LNCAP (cell line): ENCODE measurements around the gene PEAK1.

ENCODE experiments used
- TF ChIP-seq, protein P1 (sequence below): fragments of 450-650 bp; IDR thresholded peaks from 2 replicates; pipeline ENCODE4 v1.5.1; 2017; ENCODE audit warnings: mild to moderate bottlenecking

PEAK1 gene

DNA sequence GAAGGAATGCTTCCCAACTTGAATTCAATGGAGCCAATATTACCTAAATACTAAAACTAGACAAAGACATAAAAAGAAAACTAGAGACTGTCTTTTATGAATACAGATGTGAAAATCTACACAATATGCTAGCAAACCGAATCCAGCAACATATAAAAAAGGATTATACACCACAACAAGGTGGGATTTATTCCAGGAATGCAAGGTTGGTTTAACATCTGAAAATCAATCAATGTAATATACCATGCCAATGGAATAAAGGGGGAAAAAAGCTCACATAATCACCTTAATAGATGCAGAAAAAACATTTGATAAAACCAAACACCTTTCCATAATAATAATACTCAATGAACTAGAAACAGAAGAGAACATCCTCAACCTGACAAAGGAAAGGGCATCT, 279.7 kb downstream of the PEAK1 start:
- TF ChIP-seq, protein P1, sequence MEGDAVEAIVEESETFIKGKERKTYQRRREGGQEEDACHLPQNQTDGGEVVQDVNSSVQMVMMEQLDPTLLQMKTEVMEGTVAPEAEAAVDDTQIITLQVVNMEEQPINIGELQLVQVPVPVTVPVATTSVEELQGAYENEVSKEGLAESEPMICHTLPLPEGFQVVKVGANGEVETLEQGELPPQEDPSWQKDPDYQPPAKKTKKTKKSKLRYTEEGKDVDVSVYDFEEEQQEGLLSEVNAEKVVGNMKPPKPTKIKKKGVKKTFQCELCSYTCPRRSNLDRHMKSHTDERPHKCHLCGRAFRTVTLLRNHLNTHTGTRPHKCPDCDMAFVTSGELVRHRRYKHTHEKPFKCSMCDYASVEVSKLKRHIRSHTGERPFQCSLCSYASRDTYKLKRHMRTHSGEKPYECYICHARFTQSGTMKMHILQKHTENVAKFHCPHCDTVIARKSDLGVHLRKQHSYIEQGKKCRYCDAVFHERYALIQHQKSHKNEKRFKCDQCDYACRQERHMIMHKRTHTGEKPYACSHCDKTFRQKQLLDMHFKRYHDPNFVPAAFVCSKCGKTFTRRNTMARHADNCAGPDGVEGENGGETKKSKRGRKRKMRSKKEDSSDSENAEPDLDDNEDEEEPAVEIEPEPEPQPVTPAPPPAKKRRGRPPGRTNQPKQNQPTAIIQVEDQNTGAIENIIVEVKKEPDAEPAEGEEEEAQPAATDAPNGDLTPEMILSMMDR, result no peak

DNA sequence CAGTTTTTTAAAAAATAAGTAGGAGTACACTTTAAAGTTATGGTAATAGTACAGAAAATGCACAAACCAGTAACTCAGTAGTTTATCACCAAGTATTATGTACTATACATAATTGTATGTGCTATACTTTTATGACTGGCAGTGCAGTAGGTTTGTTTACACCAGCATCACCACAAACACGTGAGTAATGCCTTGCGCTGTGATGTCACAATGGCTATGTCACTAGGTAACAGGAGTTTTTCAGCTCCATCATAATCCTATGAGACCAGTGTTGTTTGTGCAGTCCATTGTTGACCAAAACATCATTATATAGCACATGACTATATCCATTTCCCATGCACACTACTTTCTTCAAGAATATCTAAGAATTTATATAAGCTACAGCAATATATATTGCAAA, 280.6 kb downstream of the PEAK1 start:
- TF ChIP-seq, protein P1, result no peak

DNA sequence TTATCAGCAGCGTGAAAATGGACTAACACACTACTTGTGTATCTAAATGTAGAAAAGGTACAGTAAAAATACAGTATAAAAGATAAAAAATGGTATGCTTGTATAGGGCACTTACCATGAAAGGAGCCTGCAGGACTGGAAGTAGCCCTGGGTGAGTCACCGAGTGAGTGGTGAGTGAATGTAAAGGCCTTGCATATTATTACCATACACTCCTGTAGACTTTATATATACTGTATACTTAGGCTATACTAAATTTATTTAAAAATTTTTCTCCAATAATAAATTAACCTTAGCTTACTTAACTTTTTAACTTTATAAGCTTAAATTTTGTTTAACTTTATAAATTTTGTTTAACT, 281.8 kb downstream of the PEAK1 start:
- TF ChIP-seq, protein P1, result no peak

DNA sequence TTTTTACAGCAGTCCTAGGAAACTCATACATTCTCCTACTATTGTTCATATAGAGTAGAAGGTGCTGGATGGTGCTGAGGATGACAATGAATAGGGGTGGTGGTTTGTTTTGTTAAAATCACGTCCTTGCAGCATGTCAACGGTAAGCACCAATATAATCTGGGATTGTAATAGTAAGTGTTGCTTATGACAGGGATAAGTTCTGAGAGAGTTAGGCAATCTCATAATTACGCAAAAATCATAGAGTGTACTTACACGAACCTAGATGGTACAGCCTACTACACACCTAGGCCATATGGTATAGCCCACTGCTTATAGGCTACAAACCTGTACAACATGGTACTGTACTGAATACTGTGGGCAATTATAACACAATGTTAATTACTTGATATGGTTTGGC, 284.7 kb downstream of the PEAK1 start:
- TF ChIP-seq, protein P1, result no peak

DNA sequence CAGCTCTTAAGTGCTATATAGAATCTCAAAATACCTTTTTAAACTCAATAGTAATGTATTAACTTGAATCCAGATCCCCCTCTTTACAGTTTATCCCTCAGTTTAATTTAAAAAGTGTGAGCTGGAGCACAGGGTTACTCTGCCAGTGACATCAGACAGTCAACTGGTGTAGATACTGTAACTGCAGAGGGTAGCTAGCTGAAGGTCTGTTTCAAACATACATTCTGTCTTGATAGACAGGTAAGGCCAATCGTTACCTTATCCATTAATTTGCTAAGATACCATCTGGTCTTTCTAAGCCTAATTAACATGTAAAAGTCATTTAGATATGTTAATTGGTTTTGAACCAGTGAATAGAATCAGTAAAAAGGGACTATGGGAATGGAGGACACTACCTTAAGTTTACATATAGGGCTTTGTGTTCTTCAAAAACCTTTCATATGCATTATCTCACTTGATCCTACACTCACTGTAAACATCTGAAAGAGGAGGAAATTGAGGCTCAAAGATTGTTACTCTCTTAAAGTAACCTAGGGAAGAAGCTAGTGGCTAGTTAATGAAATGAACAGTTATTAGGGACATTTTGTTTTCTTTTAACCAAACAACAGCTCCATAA, 289.5 kb downstream of the PEAK1 start:
- TF ChIP-seq, protein P1, result no peak

DNA sequence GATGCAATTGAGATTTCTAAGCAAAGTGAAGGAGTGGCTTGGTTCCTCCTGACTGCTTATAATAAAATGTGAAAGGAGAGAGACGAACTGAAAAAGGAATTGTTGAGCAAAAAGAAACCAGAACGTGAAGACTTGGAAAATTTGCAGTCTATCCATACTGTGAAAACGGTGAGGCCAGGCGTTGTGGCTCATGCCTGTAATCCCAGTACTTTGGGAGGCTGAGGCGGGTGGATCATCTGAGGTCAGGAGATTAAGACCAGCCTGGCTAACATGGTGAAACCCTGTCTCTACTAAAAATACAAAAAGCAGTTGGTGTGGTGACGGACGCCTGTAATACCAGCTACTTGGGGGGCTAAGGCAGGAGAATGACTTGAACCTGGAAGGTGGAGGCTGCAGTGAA, 292.3 kb downstream of the PEAK1 start:
- TF ChIP-seq, protein P1, result no peak

DNA sequence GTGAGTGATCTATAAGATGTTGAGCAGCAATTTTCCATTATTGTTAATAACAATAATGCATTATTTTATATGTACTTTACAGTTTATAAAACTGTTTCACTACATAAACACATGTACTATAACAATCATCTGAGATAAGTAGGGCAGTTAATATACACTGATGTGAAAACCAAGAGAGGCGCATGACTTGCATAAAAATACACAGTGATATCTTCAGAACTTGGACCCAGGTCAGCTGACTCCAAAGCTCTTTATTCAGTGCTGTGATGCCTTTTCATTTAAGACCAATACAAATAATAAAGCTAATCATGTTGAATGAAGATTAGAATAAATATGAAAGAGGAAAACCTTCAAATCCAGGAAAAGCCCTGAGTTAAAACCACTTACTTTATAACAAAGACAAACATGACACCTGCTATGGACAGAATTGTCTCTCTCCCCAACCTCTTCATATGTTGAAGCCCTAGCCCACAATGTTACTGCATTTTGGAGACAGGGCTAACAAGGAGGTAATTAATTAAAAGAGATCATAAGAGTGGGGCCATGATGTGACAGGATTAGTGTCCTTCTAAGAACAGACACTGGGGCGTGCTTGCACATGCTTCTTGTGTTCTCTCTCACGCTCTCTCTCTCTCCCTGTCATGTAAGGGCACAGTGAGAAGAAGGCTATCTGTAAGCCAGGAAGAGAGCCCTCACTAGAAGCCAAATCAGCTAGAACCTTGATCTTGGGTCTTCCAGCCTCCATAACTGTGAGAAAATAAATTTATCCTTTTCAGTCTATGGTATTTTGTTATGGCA, 293.2 kb downstream of the PEAK1 start:
- TF ChIP-seq, protein P1, result no peak
